HG03097 (cell line): ENCODE measurements around the gene IQSEC1.

Source experiments
- ATAC-seq: cut with Tn5 transposase; IDR thresholded peaks from one replicate; pipeline ENCODE4 v1.9.1; 2021; ENCODE audit not compliant: unreplicated experiment, low FRiP score

Gene IQSEC1

GRCh38 chr3:13034861-13035260 lies 38.4 kb downstream of the IQSEC1 start:
- no peak for ATAC-seq

DNA sequence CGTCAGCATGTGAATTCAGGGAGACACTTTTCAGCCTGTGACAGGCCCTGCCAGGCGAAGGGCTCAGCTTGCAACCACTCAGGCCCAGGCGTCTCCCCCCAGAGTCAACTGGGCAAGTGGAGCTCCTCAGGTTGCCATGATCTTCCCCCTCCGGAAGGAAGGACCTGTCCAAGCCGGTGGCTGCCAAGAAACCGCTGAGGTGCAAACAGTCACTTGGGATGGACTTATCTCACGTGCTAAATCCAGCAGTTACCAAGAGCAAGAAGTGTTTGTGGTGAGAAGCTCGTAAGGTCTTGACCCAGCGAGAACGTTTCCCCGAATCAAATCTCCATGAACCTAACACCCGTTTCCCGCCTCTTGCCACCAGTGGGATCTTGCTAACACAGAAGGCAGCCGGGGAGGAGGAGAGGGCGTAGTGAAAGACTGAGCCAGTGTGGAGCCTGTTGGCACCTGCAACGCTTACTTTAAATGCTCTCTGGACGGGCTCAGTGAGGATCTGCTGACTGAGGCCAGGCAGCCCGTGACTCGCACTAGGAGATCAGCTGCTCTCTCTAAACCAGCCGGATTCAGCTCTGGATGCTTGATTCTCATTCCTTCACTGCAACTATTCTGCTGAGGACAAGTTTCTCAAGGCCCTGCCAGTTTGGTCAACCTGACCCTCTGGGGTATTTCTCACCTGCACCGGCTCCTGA lies 39.0 kb downstream of the IQSEC1 start:
- ATAC-seq, result no peak

- no peak for ATAC-seq
These were observed 41.0 kb downstream of the IQSEC1 start for GRCh38 chr3:13032206-13032605.

DNA sequence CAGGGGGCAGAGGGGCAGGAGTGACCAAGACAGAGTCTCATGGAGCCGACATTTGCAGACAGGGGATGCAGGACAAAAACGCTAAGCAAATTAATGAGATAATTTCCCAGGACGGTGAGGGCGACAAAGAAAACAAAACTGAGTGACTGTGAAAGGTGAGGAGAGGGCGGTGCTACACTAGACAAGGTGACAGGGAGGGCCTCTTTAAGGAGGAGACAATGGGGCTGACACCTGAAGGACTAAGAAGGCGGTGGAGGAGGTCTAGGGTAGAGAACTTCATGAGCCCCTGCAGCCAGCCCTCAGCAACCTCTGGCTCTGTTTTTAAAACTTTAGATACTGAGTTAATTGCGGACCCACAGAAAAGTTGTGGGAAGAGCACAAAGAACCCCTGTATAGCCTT lies 41.6 kb downstream of the IQSEC1 start:
- no peak for ATAC-seq

- ATAC-seq, result no peak
These were observed 42.5 kb downstream of the IQSEC1 start for GRCh38 chr3:13030684-13031083.

DNA sequence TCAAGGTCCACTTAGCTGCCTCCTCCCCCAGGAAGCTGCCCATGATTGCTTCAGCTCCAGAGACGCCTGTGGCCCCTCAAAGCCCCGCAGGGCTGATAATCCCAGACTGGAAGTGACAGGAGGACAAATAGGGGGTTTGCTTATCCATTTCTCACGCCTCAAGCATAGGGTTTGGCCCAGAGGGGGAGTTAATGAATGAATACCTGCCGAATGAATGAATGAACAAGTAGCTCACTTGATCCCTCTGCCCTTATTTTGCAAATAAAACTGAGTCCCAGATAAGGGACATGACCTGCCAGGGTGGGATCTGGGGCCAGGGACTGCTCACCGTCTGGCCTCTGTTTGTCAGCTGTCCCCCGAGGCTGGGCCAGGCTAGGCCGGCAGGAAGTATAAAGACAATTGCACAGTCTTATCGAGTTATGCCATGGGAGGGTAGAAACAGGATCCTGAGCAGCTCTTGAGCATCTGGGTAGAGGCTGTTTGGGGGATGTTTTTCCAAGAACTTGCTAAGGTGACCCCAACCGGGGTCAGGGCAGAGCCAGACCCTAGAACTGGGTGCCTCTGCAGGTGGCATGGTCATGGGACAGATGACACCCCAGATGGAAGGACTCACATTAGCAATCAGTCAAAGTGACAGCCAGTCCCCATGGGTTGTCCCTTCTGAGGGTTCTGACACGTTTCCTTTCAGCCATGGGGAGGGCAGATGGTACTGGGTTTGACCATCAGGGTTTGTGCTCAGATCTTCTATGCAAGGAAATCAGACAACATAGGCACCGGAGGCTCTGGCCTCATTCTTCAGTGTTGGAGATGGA lies 45.0 kb downstream of the IQSEC1 start:
- no peak for ATAC-seq

DNA sequence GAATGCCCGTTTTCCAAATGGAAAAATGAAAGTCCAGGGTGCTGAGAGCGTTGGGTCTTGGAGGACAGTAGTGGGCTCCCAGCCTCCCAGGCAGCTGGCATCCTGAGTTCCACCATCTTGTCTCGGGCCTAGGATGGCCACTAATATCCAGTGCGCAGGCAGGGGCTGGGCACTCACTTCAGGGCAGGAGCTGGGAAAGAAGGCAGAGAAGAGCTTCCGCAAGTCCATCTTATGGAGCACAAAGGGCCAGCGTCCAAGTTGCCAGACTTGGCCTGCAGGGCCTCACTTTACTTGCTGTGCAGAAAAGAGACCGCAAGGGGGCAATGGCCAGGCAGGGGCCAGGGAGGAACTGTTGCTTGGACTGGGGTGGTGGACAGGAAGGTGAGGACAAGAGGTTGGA lies 46.1 kb downstream of the IQSEC1 start:
- ATAC-seq, result no peak

DNA sequence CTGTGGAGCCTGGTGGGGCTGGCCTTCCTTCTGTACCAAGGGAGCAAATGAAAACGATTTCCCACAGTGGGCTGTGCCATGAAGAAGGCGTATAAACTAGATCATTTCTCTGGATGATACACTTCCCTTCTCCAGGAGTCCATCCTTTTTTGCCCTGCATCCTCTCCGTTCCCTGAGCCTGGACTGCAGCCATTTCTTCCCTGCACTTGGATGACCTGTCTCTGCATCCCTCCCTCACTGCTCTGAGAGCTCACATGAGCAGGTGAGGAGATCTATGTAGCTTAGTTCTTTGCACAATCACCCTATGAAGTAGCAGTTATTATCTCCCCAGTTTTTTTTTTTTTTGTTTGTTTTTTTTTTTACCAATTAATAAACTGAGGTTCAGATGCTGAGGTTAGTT lies 46.7 kb downstream of the IQSEC1 start:
- no peak for ATAC-seq

DNA sequence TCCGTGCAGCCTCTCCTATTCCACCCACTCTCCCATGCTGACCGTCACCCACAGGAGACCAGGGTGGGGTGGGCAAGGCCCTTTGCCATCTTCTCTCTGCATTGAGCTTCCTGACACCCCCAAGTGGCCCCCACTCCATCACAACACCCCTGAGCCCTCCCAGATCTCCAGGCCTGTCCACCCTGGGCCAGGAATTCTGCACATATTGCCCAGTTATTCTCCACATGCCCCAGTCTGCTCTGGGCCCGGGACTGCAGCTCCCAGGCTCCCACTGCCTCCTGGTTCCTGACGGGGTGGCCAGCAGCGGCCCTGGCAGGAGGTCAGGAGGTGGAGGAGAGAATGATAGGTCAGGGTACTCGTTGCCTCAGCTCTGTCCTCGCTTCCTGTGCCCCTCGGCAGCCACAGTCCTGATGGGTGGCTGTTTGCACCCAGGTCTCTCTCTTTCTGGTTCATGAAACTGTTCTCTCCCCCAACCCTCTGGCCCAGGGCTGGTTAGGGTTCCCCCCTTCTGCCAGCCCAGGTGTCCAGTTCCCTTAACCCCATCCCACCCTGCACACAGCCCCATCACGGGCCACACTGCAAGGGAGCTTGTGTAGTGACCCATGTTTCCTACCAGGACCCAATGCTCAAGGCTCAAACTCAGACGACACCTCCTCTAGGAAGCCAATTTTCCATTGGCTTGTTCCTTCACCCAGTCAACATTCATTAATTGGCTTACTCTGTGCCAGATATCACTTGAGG lies 47.3 kb downstream of the IQSEC1 start:
- no peak for ATAC-seq

DNA sequence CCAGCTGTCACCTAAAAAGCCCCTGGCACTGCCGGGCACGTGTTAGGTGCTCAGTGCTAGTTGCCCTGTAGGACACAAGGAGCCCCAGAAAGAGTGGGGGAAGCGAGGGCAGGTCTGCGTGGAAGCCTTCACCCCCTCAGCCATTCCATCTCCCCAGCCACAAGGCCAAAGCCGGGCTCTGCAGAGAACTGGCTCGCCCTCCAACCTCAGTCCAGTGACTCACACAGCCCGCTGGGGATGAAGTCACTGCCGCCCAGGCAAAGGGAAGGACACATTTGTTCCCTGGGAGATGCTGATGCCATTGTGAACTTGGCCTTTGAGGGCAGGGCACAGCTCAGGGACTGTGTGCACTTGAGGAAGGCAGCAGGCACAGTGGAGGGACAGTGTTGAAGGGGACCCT lies 48.1 kb downstream of the IQSEC1 start:
- ATAC-seq, result no peak

DNA sequence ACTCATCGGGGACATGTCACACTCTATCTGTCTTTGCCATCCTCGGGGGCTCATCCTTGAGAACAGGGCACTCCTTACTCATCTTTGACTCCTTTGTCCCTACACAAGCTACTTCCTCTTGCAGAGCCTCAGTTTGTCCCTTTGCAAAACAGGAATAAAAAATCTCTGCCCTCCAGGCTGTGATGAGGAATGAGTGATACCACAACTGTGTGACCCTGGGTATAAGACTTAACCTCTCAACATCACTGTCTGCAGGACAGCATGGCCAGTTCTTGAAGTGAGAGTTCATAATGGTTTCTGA lies 48.5 kb downstream of the IQSEC1 start:
- ATAC-seq, result no peak

GRCh38 chr3:13023971-13024764 lies 49.1 kb downstream of the IQSEC1 start:
- no peak for ATAC-seq

GRCh38 chr3:13023235-13023970 lies 49.8 kb downstream of the IQSEC1 start:
- ATAC-seq, result no peak

- ATAC-seq, result peak; percentile 28
These were observed 50.6 kb downstream of the IQSEC1 start for GRCh38 chr3:13022348-13023234.

GRCh38 chr3:13021141-13022114 lies 51.8 kb downstream of the IQSEC1 start:
- no peak for ATAC-seq

DNA sequence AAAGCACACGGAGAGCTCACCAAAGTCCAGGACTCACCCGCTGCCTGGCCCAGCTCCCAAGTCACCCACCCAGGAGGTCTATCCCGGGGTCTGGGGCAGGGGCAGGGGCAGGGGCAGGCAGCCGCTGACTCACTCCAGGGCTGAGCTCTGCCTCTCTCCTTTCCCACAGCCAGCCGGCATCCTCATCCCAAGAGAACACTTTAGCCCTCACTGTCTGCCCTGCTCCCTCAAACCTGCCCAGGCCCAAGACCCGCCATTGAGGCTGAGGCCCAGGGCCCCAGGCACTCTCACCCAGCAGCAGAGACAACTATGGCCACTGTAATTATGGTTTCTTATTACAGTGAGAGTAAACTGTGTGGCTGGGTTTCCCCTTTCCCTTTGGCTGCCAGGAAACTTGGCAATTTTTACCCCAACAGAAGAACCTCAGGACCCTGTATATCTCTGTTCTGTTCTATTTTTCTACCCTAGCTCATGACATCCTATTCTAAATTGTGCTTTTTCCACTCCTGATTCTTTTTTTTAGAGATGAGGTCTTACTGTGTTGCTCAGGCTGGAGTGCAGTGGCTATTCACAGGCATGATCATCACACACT lies 53.0 kb downstream of the IQSEC1 start:
- ATAC-seq, result no peak

DNA sequence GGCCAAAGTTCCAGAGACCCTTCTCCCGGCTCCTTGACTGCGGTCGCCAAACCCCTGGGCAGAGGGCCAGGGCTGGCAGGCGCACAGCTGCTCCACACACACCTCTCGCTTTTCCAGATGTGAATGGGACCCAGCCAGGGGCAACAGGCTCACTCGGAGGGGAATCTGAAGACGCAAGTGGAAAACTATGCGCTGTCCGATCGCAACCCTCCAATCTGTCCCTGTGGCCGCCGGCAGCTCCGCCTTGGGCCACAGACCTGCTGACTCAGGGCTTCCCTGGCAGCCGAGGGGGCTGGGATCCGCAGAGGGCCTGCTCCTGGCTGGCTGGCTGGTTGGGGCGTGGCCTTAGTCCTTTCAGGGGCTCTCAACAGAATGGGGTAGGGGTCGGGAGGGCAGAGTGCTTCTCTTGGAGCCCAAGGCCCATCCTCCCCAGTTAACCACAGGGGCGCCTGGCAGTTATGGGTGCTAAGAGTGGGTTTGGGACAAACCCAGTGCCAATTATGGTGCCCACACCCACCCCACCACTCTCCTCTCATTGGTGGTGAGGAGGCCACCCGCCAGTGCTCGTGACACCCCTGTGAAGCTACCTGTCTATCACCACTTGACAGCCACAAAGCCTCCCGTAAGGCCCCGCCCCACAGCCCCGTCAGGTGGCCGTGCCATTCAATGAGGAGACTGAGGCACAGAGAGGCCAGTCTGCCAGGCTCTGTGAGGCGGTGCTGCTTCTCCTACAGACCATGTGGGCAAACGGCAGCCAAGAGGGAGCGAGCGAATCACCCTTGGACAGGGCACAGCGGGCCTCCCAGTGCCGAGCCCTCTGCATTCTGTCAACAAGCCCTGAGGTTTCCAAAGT lies 53.8 kb downstream of the IQSEC1 start:
- no peak for ATAC-seq
